SU-DHL-6 (cell line): Measurements from ENCODE around the gene TACR1.

Experiments used
- CTCF ChIP-seq: fragments of 200-600 bp; sonication (generic); IDR thresholded peaks from one replicate; pipeline ENCODE4 v1.5.1; 2017; ENCODE audit warnings: antibody characterized with exemption, mild to moderate bottlenecking, low read length, moderate library complexity; ENCODE audit not compliant: insufficient read depth, poor library complexity, severe bottlenecking
- EZH2phosphoT487 ChIP-seq: fragments of 200-600 bp; sonication (generic), shearing (Covaris generic); conservative IDR thresholded peaks from 2 replicates; pipeline ENCODE4 v1.6.1; 2018; ENCODE audit warnings: mild to moderate bottlenecking, antibody characterized with exemption, low read length, moderate library complexity, mixed read lengths

GRCh38 chr2:75002007-75002406, 197.3 kb downstream of the TACR1 start:
- TF ChIP-seq CTCF (no peak), EZH2phosphoT487 (no peak)
